Lung (tissue), 12 donors: ENCODE data around the gene UGT1A8. TPM values are rescaled to one million over a fixed set of nuclear protein-coding genes. Genes with fewer than 3 reads are reported as not detected.

Experiments
- ATAC-seq: fragments of 200-7000 bp; cut with Tn5 transposase; one replicate; pipeline ENCODE4 v1.9.1; 2020; ENCODE audit warnings: moderate number of reproducible peaks; ENCODE audit not compliant: insufficient read depth, low FRiP score
- DNase-seq, 3 donors: peaks; one replicate each; pipeline ENCODE4 v3.0.0-alpha.2; 2013 to 2017
- H3K27ac ChIP-seq, 2 donors: one replicate each; pipeline ENCODE4 v1.5.1; 2013; ENCODE audit warnings: mild to moderate bottlenecking in 2 of 2, moderate library complexity in 2 of 2, control low read depth in 1 of 2, inconsistent platforms in 1 of 2, low read depth in 1 of 2, low read length in 1 of 2
- H3K27me3 ChIP-seq, 3 donors: one replicate each; pipeline ENCODE4 v1.5.1; 2013; ENCODE audit warnings: low read length in 2 of 3; ENCODE audit not compliant: control insufficient read depth in 3 of 3, insufficient read depth in 3 of 3
- H3K36me3 ChIP-seq, 4 donors: one replicate each; pipeline ENCODE4 v1.5.1; 2013; ENCODE audit warnings: low read length in 4 of 4, mild to moderate bottlenecking in 1 of 4, moderate library complexity in 1 of 4; ENCODE audit not compliant: control insufficient read depth in 4 of 4, insufficient read depth in 4 of 4
- H3K4me1 ChIP-seq, 5 donors: one replicate each; pipeline ENCODE4 v1.5.1; 2013; ENCODE audit warnings: low read length in 5 of 5, mild to moderate bottlenecking in 2 of 5, moderate library complexity in 1 of 5; ENCODE audit not compliant: control insufficient read depth in 5 of 5, insufficient read depth in 5 of 5
- H3K4me3 ChIP-seq: one replicate; pipeline ENCODE4 v1.5.1; 2013; ENCODE audit warnings: mild to moderate bottlenecking, control low read depth, moderate library complexity
- H3K9ac ChIP-seq, 2 donors: one replicate each; pipeline ENCODE4 v1.5.1; 2013; ENCODE audit warnings: low read length in 2 of 2, control low read depth in 1 of 2; ENCODE audit not compliant: insufficient read depth in 1 of 2
- H3K9me3 ChIP-seq, 4 donors: one replicate each; pipeline ENCODE4 v1.5.1; 2013; ENCODE audit warnings: low read length in 3 of 4, mild to moderate bottlenecking in 1 of 4, moderate library complexity in 1 of 4; ENCODE audit not compliant: control insufficient read depth in 4 of 4, insufficient read depth in 3 of 4
- WGBS, 2 donors: extraction: QIAGEN DNeasy Blood & Tissue Kit; methylation state at CpG; one replicate each; pipeline ENCODE4 v1.1.7; 2013; 5-methylcytosine and 5-hydroxymethylcytosine counted together
- polyA plus RNA-seq, 2 donors: library from polyadenylated mRNA; stranded (reverse); fragments of 200-250 nt; gene quantifications; one replicate each; pipeline ENCODE4 v1.2.1, GENCODE V29; 2013
- total RNA-seq, 2 donors: library from RNA; depleted of rRNA in 1 of 2; stranded (reverse); fragments of >200 nt in 1 of 2; gene quantifications; one replicate each; pipeline ENCODE4 v1.2.1, GENCODE V29; 2014 to 2021
- TF ChIP-seq, protein P1 (sequence below): IDR thresholded peaks from 2 replicates; pipeline ENCODE4 v1.5.1; 2012; ENCODE audit warnings: mild to moderate bottlenecking; ENCODE audit errors: control extremely low read depth, extremely low read depth
- donor health status: control.
- donor health status: control.
- donor health status: Bipolar disorder and iron deficiency.
- donor health status: healthy.
- donor health status: DM: yes; HTN: yes; CAD: no.

The UGT1A8 gene
- total and polyA plus RNA-seq, 4 donors = 0.26 TPM; not detected in 3

GRCh38 chr2:233706720-233707119, 89.3 kb downstream of the UGT1A8 start:
- H3K9ac ChIP-seq = no peak overlapping the region
- H3K4me3 ChIP-seq = no peak overlapping the region
- H3K36me3 ChIP-seq = no peaks in the 10 kb centered on the region
- DNase-seq = no peak
- ATAC-seq = no peak
- H3K9me3 ChIP-seq = no peaks in the 10 kb centered on the region
- 0 to 96% methylated on average over 1 of the region's 1 CpG for WGBS, 2 donors
- no peaks in the 10 kb centered on the region for H3K27me3 ChIP-seq
- no peaks in the 10 kb centered on the region for H3K4me1 ChIP-seq
- TF ChIP-seq, protein P1, sequence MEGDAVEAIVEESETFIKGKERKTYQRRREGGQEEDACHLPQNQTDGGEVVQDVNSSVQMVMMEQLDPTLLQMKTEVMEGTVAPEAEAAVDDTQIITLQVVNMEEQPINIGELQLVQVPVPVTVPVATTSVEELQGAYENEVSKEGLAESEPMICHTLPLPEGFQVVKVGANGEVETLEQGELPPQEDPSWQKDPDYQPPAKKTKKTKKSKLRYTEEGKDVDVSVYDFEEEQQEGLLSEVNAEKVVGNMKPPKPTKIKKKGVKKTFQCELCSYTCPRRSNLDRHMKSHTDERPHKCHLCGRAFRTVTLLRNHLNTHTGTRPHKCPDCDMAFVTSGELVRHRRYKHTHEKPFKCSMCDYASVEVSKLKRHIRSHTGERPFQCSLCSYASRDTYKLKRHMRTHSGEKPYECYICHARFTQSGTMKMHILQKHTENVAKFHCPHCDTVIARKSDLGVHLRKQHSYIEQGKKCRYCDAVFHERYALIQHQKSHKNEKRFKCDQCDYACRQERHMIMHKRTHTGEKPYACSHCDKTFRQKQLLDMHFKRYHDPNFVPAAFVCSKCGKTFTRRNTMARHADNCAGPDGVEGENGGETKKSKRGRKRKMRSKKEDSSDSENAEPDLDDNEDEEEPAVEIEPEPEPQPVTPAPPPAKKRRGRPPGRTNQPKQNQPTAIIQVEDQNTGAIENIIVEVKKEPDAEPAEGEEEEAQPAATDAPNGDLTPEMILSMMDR = no peak
- H3K27ac ChIP-seq = no peak overlapping the region

DNA sequence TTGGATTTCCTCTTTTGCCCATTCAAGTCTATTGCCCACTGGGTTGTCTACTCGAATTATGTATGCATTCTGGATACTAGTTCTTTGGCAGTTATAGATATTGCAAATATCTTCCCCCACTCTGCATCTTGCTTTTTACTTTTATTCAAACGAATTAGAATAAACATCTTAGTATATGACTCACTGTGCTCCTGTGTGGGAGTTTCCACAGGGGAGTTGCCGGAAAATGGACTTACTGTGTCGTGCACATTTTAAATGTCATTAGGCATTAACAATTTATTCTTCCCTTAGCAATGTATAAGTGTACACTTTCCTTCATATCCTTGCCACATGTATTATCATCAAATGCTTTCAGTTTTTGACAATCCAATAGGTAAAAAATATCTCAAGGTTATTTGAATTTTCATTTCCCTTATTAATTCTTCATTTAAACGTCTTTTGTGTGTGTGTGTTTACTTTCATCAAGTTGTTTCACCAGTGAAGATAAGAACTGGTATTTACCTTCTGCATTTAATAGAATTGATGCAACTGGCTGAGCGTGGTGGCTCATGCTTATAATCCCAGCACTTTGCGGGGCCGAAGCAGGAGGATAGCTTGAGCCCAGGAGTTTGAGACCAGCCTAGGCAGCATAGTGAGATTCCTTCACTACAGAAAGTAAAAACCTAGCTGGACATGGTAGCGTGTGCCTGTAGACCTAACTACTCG, 90.7 kb downstream of the UGT1A8 start:
- TF ChIP-seq, protein P1 = no peak
- 73 to 86% methylated on average over 10 of the region's 10 CpGs for WGBS, 2 donors
- ATAC-seq (no peak), DNase-seq (no peak)
- no peak overlapping the region for H3K9ac ChIP-seq
- H3K4me3 ChIP-seq = no peak overlapping the region
- H3K4me1 ChIP-seq = no peaks in the 10 kb centered on the region
- no peaks in the 10 kb centered on the region for H3K9me3 ChIP-seq
- no peaks in the 10 kb centered on the region for H3K36me3 ChIP-seq
- H3K27ac ChIP-seq = no peak overlapping the region
- no peaks in the 10 kb centered on the region for H3K27me3 ChIP-seq

- no peaks in the 10 kb centered on the region for H3K36me3 ChIP-seq
- H3K4me1 ChIP-seq = no peaks in the 10 kb centered on the region
- DNase-seq (no peak), ATAC-seq (no peak)
- no peaks in the 10 kb centered on the region for H3K27me3 ChIP-seq
- no peaks in the 10 kb centered on the region for H3K9me3 ChIP-seq
- no peak overlapping the region for H3K27ac ChIP-seq
- H3K9ac ChIP-seq = no peak overlapping the region
- TF ChIP-seq, protein P1 = no peak
- 80 to 89% methylated on average over 5 of the region's 5 CpGs for WGBS, 2 donors
- no peak overlapping the region for H3K4me3 ChIP-seq
Measured at GRCh38 chr2:233708942-233709341, 91.5 kb downstream of the UGT1A8 start.
